ENCODE data around the gene NCOA6. TPM values are rescaled to one million over a fixed set of nuclear protein-coding genes. Genes with fewer than 3 reads are reported as not detected.

Gene NCOA6
- total RNA-seq, 4 donors from 2014 or later = 11.6 to 21.8 (median 18.1) TPM

GRCh38 chr20:34683667-34684066, 141.8 kb downstream of the NCOA6 start:
- Histone ChIP-seq H3K4me1 (no peaks in the 10 kb centered on the region), H3K27ac (no peak overlapping the region), H3K36me3 (no peaks in the 10 kb centered on the region), H3K27me3 (no peaks in the 10 kb centered on the region), H3K4me3 (no peak overlapping the region), H3K9me3 (no peaks in the 10 kb centered on the region)
- WGBS, 2 donors = 92 to 97% methylated on average over 3 of the region's 3 CpGs
- DNase-seq = no peak
- intact Hi-C loops (cut with DNase I) = no loop called here
- TF ChIP-seq CTCF (IDR thresholded peaks at IDR 0.05) (no peak), POLR2A (IDR thresholded peaks at IDR 0.05) (no peak)

- H3K4me1 ChIP-seq = peaks cover 6 to 17% (median 10%) of the 10 kb centered on the region in 3 donors
- no peak for TF ChIP-seq POLR2A (IDR thresholded peaks at IDR 0.05)
- no peak for TF ChIP-seq CTCF (IDR thresholded peaks at IDR 0.05)
- no peak overlapping the region for H3K4me3 ChIP-seq
- no peak overlapping the region for H3K27ac ChIP-seq
- H3K27me3 ChIP-seq = no peaks in the 10 kb centered on the region
- no peaks in the 10 kb centered on the region for H3K36me3 ChIP-seq
- DNase-seq = no peak
- intact Hi-C loops (cut with DNase I) = no loop called here
- H3K9me3 ChIP-seq = no peaks in the 10 kb centered on the region
Measured at GRCh38 chr20:34680586-34681175, 144.8 kb downstream of the NCOA6 start.

- Histone ChIP-seq H3K4me1 (peaks cover 6 to 23% (median 13%) of the 10 kb centered on the region in 3 donors), H3K9me3 (no peaks in the 10 kb centered on the region), H3K27ac (peak within 1 kb of the TSS; percentile 84 to 93 (median 90)), H3K27me3 (no peaks in the 10 kb centered on the region), H3K4me3 (peak within 1 kb of the TSS; percentile 77 to 93 (median 89)), H3K36me3 (no peaks in the 10 kb centered on the region)
- DNase-seq = peak; percentile 67
- intact Hi-C loops (cut with DNase I) = no loop called here
- TF ChIP-seq CTCF (IDR thresholded peaks at IDR 0.05) = peak in 4 of 6 experiments; percentile 19 to 53 (median 25)
- peak in 2 of 4 donors; percentile 21 to 60 for TF ChIP-seq POLR2A (IDR thresholded peaks at IDR 0.05)
- 0% methylated on average over 13 to 17 of the region's 64 CpGs for WGBS, 2 donors
Measured at GRCh38 chr20:34676642-34677373, 148.6 kb downstream of the NCOA6 start, which contains the start of gene PIGU. PIGU (minus strand) TSS chr20:34677092; CDS start chr20:34677085, 7 bp downstream.

GRCh38 chr20:34675993-34676641, 149.3 kb downstream of the NCOA6 start:
- Histone ChIP-seq H3K36me3 (no peaks in the 10 kb centered on the region), H3K27me3 (no peaks in the 10 kb centered on the region), H3K4me3 (peak overlapping the region; percentile 77 to 93 (median 89)), H3K4me1 (peaks cover 6 to 23% (median 13%) of the 10 kb centered on the region in 3 donors), H3K27ac (peak overlapping the region; percentile 84 to 93 (median 90)), H3K9me3 (no peaks in the 10 kb centered on the region)
- intact Hi-C loops (cut with DNase I) = no loop called here
- 1% methylated on average over 12 to 14 of the region's 14 CpGs for WGBS, 2 donors
- DNase-seq = no peak
- no peak for TF ChIP-seq CTCF (IDR thresholded peaks at IDR 0.05)
- TF ChIP-seq POLR2A (IDR thresholded peaks at IDR 0.05) = no peak

GRCh38 chr20:34675561-34675960, 149.9 kb downstream of the NCOA6 start:
- intact Hi-C loops (cut with DNase I) = no loop called here
- peaks cover 6 to 23% (median 13%) of the 10 kb centered on the region in 3 donors for H3K4me1 ChIP-seq
- no peaks in the 10 kb centered on the region for H3K9me3 ChIP-seq
- H3K4me3 ChIP-seq = no peak overlapping the region
- DNase-seq = no peak
- 9 to 38% methylated on average over 3 of the region's 3 CpGs for WGBS, 2 donors
- no peak for TF ChIP-seq POLR2A (IDR thresholded peaks at IDR 0.05)
- no peak for TF ChIP-seq CTCF (IDR thresholded peaks at IDR 0.05)
- H3K36me3 ChIP-seq = no peaks in the 10 kb centered on the region
- peak overlapping the region in 1 of 4 donors; percentile 90 for H3K27ac ChIP-seq
- H3K27me3 ChIP-seq = no peaks in the 10 kb centered on the region

Measured in esophagus squamous epithelium (tissue), 5 donors.